CD4-positive, alpha-beta T cell (primary cell): ENCODE measurements around the gene CCDC87. TPM values are rescaled to one million over a fixed set of nuclear protein-coding genes. Genes with fewer than 3 reads are reported as not detected.

Source experiments
- ATAC-seq: fragments of 200-7000 bp; cut with Tn5 transposase; one replicate; pipeline ENCODE4 v1.10.0; 2022; ENCODE audit warnings: mild to moderate bottlenecking; ENCODE audit not compliant: poor library complexity
- CTCF ChIA-PET: fragments of 350-600 bp; sonication (Branson Sonifier 250); formaldehyde crosslinking; loops from one replicate; lab custom pipeline; 2021; ENCODE audit warnings: antibody characterized with exemption, inconsistent platforms; lab: Charles Lee
- POLR2A ChIA-PET: fragments of 350-600 bp; sonication (Branson Sonifier 250); formaldehyde crosslinking; loops from one replicate; lab custom pipeline; 2021; ENCODE audit warnings: antibody characterized with exemption, inconsistent platforms; lab: Charles Lee
- DNase-seq, 14 experiments: peaks; one replicate each; pipeline ENCODE4 v3.0.0-alpha.2; 2013 to 2020; ENCODE audit warnings: mixed read lengths in 2 of 14
- H3K27ac ChIP-seq, 2 donors: one replicate each; pipeline versions ENCODE4 v1.5.1 to v1.7.0; 2013; ENCODE audit warnings: low read length in 2 of 2, low read depth in 1 of 2, mild to moderate bottlenecking in 1 of 2
- H3K27me3 ChIP-seq, 2 experiments: 1 replicate in 1 of 2; 2 replicates in 1 of 2; pipeline versions ENCODE4 v1.6.1 to v1.7.0; 2013; ENCODE audit warnings: low read length in 2 of 2, control low read depth in 1 of 2, mild to moderate bottlenecking in 1 of 2, moderate library complexity in 1 of 2; ENCODE audit not compliant: insufficient read depth in 2 of 2, control insufficient read depth in 1 of 2
- H3K36me3 ChIP-seq: one replicate; pipeline ENCODE4 v1.6.1; 2013; ENCODE audit warnings: low read length, control low read depth; ENCODE audit not compliant: insufficient read depth
- H3K4me1 ChIP-seq: one replicate; pipeline ENCODE4 v1.6.1; 2013; ENCODE audit warnings: low read length, control low read depth; ENCODE audit not compliant: insufficient read depth
- H3K4me3 ChIP-seq: one replicate; pipeline ENCODE4 v1.5.1; 2013; ENCODE audit warnings: mild to moderate bottlenecking, low read length, moderate library complexity
- H3K9me3 ChIP-seq, 2 experiments: 1 replicate in 1 of 2; 2 replicates in 1 of 2; pipeline versions ENCODE4 v1.6.1 to v1.7.0; 2013; ENCODE audit warnings: low read length in 2 of 2, mild to moderate bottlenecking in 2 of 2, control low read depth in 1 of 2, moderate library complexity in 1 of 2; ENCODE audit not compliant: control insufficient read depth in 1 of 2, insufficient read depth in 1 of 2
- H3K27ac Mint-ChIP-seq: one replicate; pipeline ENCODE4 v1.8.0; 2020; ENCODE audit warnings: mixed read lengths
- H3K27me3 Mint-ChIP-seq: one replicate; pipeline ENCODE4 v1.8.0; 2021; ENCODE audit warnings: mixed read lengths
- H3K36me3 Mint-ChIP-seq: one replicate; pipeline ENCODE4 v1.8.0; 2021; ENCODE audit warnings: low read depth, mixed read lengths
- H3K4me1 Mint-ChIP-seq: one replicate; pipeline ENCODE4 v1.8.0; 2021; ENCODE audit warnings: low read depth, mixed read lengths
- H3K4me3 Mint-ChIP-seq: one replicate; pipeline ENCODE4 v1.8.0; 2020; ENCODE audit warnings: mild to moderate bottlenecking, mixed read lengths
- H3K9me3 Mint-ChIP-seq: one replicate; pipeline ENCODE4 v1.8.0; 2020; ENCODE audit warnings: mixed read lengths
- intact Hi-C, 2 experiments: fragments of 100-400 bp; cut with DNase I in 1 of 2; cut with micrococcal nuclease in 1 of 2; formaldehyde crosslinking; loops; one replicate each; pipeline versions ENCODE4 v1.15.1 to v1.9.0; 2023 to 2025; cut with DNase I, micrococcal nuclease
- total RNA-seq, 174 experiments: library from RNA in 2 of 174; stranded (reverse) in 2 of 174; gene quantifications; one replicate each; pipeline ENCODE4 v1.2.3 and lab custom pipeline; 2021 to 2026
- TF ChIP-seq, protein P1 (sequence below): fragments of 200-600 bp; IDR thresholded peaks from one replicate; pipeline ENCODE4 v1.8.0; 2022; ENCODE audit warnings: antibody characterized with exemption, mild to moderate bottlenecking

CCDC87 gene
- total RNA-seq, 2 experiments from 2014 or later, result 0.22 to 0.25 TPM

DNA sequence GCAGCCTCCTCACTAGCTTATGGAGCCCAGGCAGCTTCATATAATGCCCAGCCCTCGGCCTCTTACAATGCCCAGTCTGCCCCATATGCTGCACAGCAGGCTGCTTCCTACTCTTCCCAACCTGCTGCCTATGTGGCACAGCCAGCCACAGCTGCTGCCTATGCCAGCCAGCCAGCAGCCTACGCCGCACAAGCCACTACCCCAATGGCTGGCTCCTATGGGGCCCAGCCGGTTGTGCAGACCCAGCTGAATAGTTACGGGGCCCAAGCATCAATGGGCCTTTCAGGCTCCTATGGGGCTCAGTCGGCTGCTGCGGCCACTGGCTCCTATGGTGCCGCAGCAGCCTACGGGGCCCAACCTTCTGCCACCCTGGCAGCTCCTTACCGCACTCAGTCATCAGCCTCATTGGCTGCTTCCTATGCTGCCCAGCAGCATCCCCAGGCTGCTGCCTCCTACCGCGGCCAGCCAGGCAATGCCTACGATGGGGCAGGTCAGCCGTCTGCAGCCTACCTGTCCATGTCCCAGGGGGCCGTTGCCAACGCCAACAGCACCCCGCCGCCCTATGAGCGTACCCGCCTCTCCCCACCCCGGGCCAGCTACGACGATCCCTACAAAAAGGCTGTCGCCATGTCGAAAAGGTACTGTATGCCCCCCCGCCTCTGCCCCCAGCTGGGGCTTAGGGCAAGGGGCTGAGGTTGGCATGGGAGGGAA is 32.3 kb upstream of the CCDC87 start:
- no peak overlapping the region for H3K27ac ChIP-seq
- no peak for ATAC-seq
- ChIA-PET CTCF (no interaction called here), POLR2A (interaction anchor here (0.8 to 16.0 kb wide), 3 partner anchors 9 to 52 kb away, joined by 4 to 511 read pairs (median 6); partner anchors contain the start of genes RBM14, RBM4 and RBM4B)
- Mint-ChIP-seq H3K36me3 (peaks cover 91% of the 10 kb centered on the region), H3K9me3 (no peaks in the 10 kb centered on the region), H3K27me3 (no peaks in the 10 kb centered on the region), H3K27ac (no peak overlapping the region), H3K4me3 (no peak overlapping the region), H3K4me1 (peaks cover 84% of the 10 kb centered on the region)
- TF ChIP-seq, protein P1, sequence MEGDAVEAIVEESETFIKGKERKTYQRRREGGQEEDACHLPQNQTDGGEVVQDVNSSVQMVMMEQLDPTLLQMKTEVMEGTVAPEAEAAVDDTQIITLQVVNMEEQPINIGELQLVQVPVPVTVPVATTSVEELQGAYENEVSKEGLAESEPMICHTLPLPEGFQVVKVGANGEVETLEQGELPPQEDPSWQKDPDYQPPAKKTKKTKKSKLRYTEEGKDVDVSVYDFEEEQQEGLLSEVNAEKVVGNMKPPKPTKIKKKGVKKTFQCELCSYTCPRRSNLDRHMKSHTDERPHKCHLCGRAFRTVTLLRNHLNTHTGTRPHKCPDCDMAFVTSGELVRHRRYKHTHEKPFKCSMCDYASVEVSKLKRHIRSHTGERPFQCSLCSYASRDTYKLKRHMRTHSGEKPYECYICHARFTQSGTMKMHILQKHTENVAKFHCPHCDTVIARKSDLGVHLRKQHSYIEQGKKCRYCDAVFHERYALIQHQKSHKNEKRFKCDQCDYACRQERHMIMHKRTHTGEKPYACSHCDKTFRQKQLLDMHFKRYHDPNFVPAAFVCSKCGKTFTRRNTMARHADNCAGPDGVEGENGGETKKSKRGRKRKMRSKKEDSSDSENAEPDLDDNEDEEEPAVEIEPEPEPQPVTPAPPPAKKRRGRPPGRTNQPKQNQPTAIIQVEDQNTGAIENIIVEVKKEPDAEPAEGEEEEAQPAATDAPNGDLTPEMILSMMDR, result no peak
- H3K4me1 ChIP-seq, result peaks cover 79% of the 10 kb centered on the region
- no peak for DNase-seq
- no peak overlapping the region for H3K4me3 ChIP-seq
- peaks cover 92% of the 10 kb centered on the region for H3K36me3 ChIP-seq
- intact Hi-C loops, result no loop called here
- H3K9me3 ChIP-seq, result no peaks in the 10 kb centered on the region
- no peaks in the 10 kb centered on the region for H3K27me3 ChIP-seq

DNA sequence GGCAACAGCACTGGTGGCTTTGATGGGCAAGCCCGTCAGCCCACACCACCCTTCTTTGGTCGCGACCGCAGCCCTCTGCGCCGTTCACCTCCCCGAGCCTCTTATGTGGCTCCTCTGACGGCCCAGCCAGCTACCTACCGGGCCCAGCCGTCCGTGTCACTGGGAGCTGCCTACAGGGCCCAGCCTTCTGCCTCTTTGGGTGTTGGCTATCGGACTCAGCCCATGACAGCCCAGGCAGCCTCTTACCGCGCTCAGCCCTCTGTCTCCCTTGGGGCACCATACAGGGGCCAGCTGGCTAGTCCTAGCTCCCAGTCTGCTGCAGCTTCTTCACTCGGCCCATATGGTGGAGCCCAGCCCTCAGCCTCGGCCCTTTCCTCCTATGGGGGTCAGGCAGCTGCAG is 31.6 kb upstream of the CCDC87 start:
- Histone ChIP-seq H3K4me3 (no peak overlapping the region), H3K4me1 (peaks cover 86% of the 10 kb centered on the region), H3K36me3 (peaks cover 89% of the 10 kb centered on the region), H3K27me3 (no peaks in the 10 kb centered on the region), H3K9me3 (no peaks in the 10 kb centered on the region), H3K27ac (no peak overlapping the region)
- Mint-ChIP-seq H3K27ac (no peak overlapping the region), H3K9me3 (no peaks in the 10 kb centered on the region), H3K36me3 (peaks cover 89% of the 10 kb centered on the region), H3K27me3 (no peaks in the 10 kb centered on the region), H3K4me3 (no peak overlapping the region), H3K4me1 (peaks cover 83% of the 10 kb centered on the region)
- CTCF ChIA-PET, result no interaction called here
- ATAC-seq, result no peak
- DNase-seq, result no peak
- POLR2A ChIA-PET, result interaction anchor here (0.8 to 16.0 kb wide), 3 partner anchors 8 to 53 kb away, joined by 4 to 511 read pairs (median 6); partner anchors contain the start of genes RBM14, RBM4 and RBM4B
- TF ChIP-seq, protein P1, result no peak
- intact Hi-C loops, result no loop called here

DNA sequence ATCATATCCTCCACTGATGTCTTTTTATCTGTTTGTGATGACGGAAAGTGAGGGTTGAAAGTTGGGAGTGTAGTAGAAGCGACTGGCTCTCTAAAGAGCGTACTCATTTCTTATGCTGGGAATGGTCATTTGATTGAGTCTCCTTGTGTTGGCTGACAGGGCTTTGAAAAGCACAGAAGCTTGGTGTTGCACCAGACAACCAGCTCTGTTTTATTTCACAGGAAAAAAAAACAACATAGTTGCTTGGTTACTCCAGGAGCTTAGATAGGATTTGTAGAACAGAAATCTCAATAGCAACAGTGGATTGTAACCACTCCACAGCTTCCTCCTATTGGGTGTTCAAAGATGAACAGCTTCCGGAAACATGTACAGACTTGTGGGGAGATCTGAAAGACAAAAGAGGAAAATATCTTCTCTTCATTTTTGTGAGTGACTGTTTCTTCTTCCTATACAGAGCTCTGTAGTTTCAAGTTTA is 26.3 kb upstream of the CCDC87 start:
- peak in 5 of 14 experiments; percentile 11 to 90 (median 86) for DNase-seq
- TF ChIP-seq, protein P1, result no peak
- Mint-ChIP-seq H3K9me3 (no peaks in the 10 kb centered on the region), H3K27me3 (no peaks in the 10 kb centered on the region), H3K27ac (peak overlapping the region; percentile 94), H3K36me3 (peaks cover 71% of the 10 kb centered on the region), H3K4me3 (peak overlapping the region; percentile 99), H3K4me1 (peaks cover 76% of the 10 kb centered on the region)
- Histone ChIP-seq H3K27ac (peak overlapping the region; percentile 96 to 98), H3K36me3 (peaks cover 49% of the 10 kb centered on the region), H3K9me3 (no peaks in the 10 kb centered on the region), H3K4me3 (peak overlapping the region; percentile 99), H3K27me3 (no peaks in the 10 kb centered on the region), H3K4me1 (peaks cover 74% of the 10 kb centered on the region)
- ATAC-seq, result peak; percentile 53
- POLR2A ChIA-PET, result interaction anchor here (0.6 to 16.0 kb wide), 17 partner anchors 9 to 1194 kb away, joined by 3 to 511 read pairs (median 4); partner anchors contain the start of genes CCDC87, CCS, DPP3 and MRPL11
- intact Hi-C loops, result loop anchor here (1.0 to 5.0 kb wide), 2 partner anchors 19 to 152 kb away; partner anchors contain the start of genes PELI3 (in 1 of the 2) and RBM4 (in 1 of the 2)
- CTCF ChIA-PET, result interaction anchor here (0.7 to 5.9 kb wide), 6 partner anchors 19 to 180 kb away, joined by 3 to 47 read pairs (median 4); partner anchors contain the start of genes BBS1, CCDC87, MRPL11 and RBM4
